GM12891 (cell line): Measurements from ENCODE around the gene IFNAR2.

Experiments used
- PAX5 ChIP-seq: IDR thresholded peaks from 2 replicates; pipeline ENCODE4 v1.6.1; 2011; ENCODE audit warnings: low read length, moderate library complexity, mild to moderate bottlenecking; ENCODE audit not compliant: insufficient read depth, severe bottlenecking
- POLR2A ChIP-seq: IDR thresholded peaks from 2 replicates; pipeline ENCODE4 v1.6.1; 2011; ENCODE audit warnings: low read depth, low read length, control low read depth
- POLR2AphosphoS5 ChIP-seq: IDR thresholded peaks from 2 replicates; pipeline ENCODE4 v1.6.1; 2011; ENCODE audit warnings: low read depth, low read length, control low read depth
- POU2F2 ChIP-seq: IDR thresholded peaks from 2 replicates; pipeline ENCODE4 v1.6.1; 2011; ENCODE audit warnings: low read depth, mild to moderate bottlenecking, control low read depth, low read length, moderate library complexity
- SPI1 ChIP-seq: IDR thresholded peaks from 2 replicates; pipeline ENCODE4 v1.6.1; 2011; ENCODE audit warnings: low read depth, low read length, control low read depth
- TAF1 ChIP-seq: IDR thresholded peaks from 2 replicates; pipeline ENCODE4 v1.6.1; 2011; ENCODE audit warnings: low read depth, low read length, control low read depth

DNA sequence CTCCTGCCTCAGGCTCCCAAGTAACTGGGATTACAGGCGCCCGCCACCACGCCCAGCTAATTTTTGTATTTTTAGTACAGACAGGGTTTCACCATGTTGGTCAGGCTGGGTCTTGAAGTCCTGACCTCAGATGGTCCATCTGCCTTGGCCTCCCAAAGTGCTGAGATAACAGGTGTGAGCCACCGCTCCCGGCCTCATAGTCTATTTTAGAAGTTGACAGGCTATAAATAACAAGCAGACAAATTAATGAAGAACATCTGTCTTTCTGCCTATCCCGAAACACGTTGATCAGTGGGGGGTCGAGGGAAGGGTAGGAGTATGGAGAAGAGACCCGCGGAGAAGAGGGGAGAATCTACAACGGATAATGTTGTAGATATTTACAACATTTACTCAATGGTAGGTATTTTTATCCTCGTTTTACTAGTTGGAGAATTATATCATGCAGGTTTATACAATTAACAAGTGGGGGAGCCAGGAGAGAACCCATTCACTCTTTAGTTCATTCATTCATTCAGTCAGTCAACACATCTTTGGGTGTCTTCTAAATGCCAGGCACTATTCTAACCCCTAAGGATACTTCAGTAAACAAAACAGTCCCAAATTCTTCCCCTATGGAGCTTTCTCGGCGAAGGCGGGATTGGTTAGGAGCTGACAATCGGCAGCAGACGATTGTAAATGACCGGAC, 497 bp upstream of the IFNAR2 start:
- TF ChIP-seq POLR2AphosphoS5 (no peak), POLR2A (no peak), TAF1 (no peak), SPI1 (no peak), POU2F2 (no peak), PAX5 (no peak)
